Upper lobe of left lung (tissue), 4 donors: ENCODE data around the gene AFF3.

Experiments used
- CTCF ChIP-seq, 6 experiments: fragments of 450-650 bp in 4 of 6; fragments of 200-600 bp in 2 of 6; sonication (generic) in 2 of 6; IDR thresholded peaks; one replicate each; pipeline ENCODE4 v1.5.1; 2016 to 2019; ENCODE audit warnings: antibody characterized with exemption in 6 of 6
- POLR2A ChIP-seq, 4 donors: fragments of 450-650 bp; IDR thresholded peaks; one replicate each; pipeline ENCODE4 v1.5.1; 2016 to 2017; ENCODE audit warnings: antibody characterized with exemption in 4 of 4, mild to moderate bottlenecking in 2 of 4

- no peak for TF ChIP-seq CTCF (IDR thresholded peaks at IDR 0.05)
- no peak for TF ChIP-seq POLR2A (IDR thresholded peaks at IDR 0.05)
Observed at GRCh38 chr2:99576775-99577174, 565.6 kb downstream of the AFF3 start.
